ENCODE measurements around the gene MS4A4E.
A peak's percentile ranks its signal among the peaks of the same experiment; 100 is the strongest.
"Not testable (repeated sequence)": the region's sequence is repeated elsewhere in the genome, so short reads cannot be mapped to it uniquely, and the experiment has no call there.

MS4A4E gene

GRCh38 chr11:60221181-60221580 is 21.8 kb downstream of the MS4A4E start:
- DNase-seq (ENCODE audit: low spot score), result no peak

- no peak for DNase-seq (ENCODE audit: low spot score)
Measured at GRCh38 chr11:60214386-60214785, 28.6 kb downstream of the MS4A4E start.

- DNase-seq (ENCODE audit: low spot score), result no peak
Measured at GRCh38 chr11:60211206-60211605, 31.7 kb downstream of the MS4A4E start.

DNA sequence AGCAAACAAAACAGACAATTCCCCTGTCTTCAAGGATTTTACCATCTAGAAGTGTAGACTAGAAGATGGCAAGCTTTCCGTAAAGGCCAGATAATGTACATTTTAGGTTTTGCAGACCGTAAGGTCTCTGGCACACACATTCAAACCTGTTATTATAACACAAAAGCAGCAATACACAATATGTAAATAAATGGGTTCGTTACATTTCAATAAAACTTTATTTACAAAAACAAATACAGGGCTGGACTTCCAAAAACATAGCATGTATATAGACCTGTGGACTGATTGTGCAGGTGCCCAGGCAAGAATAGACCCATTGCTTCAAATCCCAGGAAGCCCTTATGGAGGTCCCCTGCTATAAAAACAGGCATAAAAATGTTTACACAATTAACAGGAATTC is 33.0 kb downstream of the MS4A4E start:
- DNase-seq (ENCODE audit: low spot score), result no peak

DNA sequence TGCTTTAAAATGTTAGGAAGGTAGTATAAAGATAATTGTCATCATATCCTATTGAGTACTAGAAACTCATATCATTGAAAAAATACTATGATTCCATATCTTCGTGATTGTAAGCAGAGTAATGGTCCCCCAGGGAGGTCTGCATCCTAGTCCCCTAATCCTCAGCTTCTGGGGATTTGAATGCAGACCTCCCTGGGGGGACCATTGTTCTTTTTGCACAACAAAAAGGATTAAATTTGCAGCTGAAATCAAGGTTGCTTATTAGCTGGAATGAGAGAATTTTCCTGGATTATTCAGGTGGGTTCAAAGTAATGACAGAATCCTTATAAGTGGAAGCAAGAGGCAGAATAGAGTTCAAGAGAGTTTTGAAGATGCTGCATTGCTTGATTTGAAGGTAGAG is 34.0 kb downstream of the MS4A4E start:
- DNase-seq (ENCODE audit: low spot score), result no peak

- no peak for DNase-seq (ENCODE audit: low spot score)
Measured at GRCh38 chr11:60208146-60208895, 34.6 kb downstream of the MS4A4E start.

DNA sequence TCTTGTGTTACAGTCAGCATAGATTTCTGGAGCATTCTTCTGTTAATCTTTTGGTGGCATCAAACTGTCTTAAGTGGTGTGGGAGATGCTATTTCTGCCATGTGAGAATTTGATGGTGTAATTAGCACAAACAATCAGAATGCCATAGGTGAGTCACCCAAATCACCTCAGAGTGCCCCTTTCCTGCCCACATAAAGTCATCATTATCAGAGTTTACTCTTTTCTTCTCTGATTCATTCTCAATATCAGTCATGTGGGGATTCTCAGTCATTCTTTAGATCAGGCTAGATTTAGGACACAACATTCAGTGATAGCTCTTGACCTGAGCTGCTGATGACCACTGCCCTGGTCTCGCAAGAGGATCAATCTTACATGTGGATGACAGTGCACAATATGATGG is 36.3 kb downstream of the MS4A4E start:
- no peak for DNase-seq (ENCODE audit: low spot score)

DNA sequence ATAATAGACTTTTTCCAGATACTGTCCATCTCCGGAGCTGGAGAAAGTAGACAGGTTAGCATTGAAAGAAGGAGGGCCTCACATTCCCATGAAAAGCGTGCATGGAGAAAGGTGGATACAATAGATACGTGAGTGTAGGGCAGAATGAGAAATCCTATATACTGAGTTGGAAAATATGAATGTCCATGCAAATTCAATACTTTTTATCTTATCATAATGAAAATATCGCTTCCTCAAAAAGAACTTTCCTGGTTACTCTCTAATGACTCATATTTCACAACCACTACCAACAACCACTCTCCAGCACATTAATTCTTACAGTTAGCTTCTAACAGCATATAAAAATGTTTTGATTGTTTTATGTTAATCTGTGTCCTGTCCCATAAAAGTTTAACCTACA is 38.0 kb downstream of the MS4A4E start:
- DNase-seq (ENCODE audit: low spot score), result no peak

DNA sequence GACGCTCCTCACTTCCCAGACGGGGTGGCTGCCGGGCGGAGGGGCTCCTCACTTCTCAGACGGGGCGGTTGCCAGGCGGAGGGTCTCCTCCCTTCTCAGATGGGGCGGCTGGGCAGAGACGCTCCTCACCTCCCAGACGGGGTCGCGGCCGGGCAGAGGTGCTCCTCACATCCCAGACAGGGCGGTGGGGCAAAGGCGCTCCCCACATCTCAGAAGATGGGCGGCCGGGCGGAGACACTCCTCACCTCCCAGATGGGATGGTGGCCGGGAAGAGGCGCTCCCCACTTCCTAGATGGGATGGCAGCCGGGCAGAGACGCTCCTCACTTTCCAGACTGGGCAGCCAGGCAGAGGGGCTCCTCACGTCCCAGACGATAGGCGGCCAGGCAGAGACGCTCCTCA is 41.6 kb downstream of the MS4A4E start:
- not testable (repeated sequence) for DNase-seq (ENCODE audit: low spot score)

GRCh38 chr11:60197442-60197841 is 45.5 kb downstream of the MS4A4E start:
- no peak for DNase-seq (ENCODE audit: low spot score)

GRCh38 chr11:60195923-60196368 is 47.0 kb downstream of the MS4A4E start:
- no peak for DNase-seq (ENCODE audit: low spot score)

DNA sequence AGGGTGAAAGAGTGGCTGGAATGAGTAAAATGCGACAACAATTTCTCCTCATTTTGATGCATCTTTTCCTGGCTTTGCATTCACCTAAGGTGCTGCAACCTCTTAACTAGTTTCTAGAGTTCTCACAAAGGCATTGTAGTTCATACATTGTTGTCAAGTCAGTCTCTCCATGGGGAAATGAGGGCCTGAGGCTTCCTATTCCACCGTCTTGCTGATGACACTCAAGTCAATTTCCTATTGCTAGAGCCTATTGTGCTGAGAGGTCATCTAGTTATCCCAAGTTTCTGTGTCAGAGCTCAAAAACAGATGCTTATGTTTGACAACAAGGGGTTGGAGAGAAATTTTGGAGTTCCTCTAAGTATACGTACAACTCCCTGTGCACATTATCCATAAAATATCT is 48.4 kb downstream of the MS4A4E start:
- no peak for DNase-seq (ENCODE audit: low spot score)

DNA sequence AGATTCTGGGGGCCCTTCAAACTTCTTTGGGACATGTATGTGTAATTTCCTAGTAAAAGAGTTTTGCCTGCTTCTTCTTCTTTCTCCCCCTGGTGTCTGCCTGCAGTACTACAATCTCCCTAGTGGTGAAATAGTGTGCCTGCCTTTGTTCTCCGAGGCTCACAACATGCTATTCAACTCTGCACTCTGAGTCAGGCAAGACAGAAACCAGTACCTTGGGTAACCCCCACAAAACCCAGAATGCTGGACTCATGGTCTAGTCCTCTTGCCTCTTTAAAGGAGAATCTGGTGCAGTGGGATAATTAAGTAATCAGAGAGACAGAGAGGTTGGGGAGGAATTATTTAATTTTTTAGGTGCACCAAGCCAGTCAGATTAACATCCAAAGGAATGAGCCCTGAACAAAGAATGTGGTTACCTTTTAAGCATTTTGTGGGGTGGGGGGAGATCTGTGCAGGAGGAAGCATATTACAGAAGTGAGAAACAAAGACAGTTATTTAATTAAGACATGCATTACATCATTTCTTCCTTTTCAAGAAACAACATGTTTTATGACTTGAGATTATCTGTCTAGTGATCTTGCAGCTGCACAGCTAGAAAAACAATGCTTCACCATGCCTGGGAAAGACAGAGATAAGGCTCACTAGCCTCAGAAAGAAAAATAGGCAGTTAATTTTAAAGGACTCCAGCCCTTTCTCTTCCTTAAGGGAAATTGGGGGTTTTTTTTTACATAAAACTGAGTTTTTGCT is 49.1 kb downstream of the MS4A4E start:
- no peak for DNase-seq (ENCODE audit: low spot score)

GRCh38 chr11:60192564-60192963 is 50.4 kb downstream of the MS4A4E start:
- DNase-seq (ENCODE audit: low spot score), result not testable (repeated sequence)

- DNase-seq (ENCODE audit: low spot score), result not testable (repeated sequence)
Measured at GRCh38 chr11:60188481-60188880, 54.5 kb downstream of the MS4A4E start.

DNA sequence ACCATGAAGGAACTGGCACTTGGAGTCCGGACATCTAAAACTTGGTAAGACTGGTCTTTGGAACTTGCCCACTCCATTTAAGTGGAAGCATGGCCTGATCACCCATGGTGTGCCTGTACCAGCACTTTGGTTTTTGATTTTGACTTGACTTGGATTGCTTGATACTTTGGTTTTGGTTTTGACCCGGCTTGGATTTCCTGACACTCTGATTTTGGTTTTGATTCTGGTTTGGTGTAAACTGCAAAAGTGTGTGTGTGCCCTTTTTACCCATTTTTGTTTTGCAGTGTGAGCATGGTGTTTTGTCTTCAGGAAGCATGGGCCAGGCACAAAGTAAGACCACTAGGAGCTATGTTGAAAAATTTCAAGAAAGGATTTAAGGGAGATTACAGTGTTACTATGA is 56.8 kb downstream of the MS4A4E start:
- DNase-seq (ENCODE audit: low spot score), result not testable (repeated sequence)

DNA sequence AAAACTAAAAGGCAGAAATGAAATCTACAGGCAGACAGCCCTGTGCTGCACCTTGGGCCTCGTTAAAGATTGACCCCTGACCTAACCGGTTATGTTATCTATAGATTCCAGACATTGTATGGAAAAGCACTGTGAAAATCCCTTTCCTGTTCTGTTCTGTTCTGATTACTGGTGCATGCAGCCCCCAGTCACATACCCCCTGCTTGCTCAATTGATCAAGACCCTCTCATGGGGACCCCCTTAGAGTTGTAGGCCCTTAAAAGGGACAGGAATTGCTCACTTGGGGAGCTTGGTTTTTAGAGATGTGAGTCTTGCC is 57.5 kb downstream of the MS4A4E start:
- DNase-seq (ENCODE audit: low spot score), result not testable (repeated sequence)

- DNase-seq (ENCODE audit: low spot score), result peak; percentile 36
Measured at GRCh38 chr11:60184824-60185511, 58.0 kb downstream of the MS4A4E start.

DNA sequence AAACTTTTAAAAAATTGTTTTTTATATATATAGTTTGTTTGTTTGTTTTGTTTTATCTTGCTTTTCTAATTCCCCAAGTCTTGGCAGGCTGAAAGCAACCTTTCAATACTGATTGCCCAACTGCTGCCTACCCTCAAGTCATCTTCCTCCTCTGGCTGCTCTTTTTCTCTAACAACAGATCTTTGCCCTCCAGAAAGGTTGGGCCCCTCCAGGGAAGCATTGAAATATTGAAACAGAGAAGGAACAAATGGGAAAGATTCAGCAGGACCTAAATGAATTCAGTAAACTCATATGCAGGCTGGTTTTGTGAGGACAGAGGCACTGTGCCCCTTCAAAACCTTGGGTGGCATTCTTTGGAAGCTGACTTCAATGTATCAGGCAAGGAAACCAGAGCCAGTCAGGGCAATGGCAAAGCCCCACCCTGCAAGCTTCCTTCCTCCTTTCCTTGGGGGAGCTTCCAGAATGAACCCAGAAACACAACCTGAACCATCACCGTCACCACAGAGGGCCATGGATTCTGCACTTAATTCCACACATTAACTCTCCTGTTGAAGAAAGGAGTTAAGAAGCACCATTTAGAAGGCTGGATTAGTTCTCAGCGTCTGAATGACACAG is 59.2 kb downstream of the MS4A4E start:
- DNase-seq (ENCODE audit: low spot score), result no peak

DNA sequence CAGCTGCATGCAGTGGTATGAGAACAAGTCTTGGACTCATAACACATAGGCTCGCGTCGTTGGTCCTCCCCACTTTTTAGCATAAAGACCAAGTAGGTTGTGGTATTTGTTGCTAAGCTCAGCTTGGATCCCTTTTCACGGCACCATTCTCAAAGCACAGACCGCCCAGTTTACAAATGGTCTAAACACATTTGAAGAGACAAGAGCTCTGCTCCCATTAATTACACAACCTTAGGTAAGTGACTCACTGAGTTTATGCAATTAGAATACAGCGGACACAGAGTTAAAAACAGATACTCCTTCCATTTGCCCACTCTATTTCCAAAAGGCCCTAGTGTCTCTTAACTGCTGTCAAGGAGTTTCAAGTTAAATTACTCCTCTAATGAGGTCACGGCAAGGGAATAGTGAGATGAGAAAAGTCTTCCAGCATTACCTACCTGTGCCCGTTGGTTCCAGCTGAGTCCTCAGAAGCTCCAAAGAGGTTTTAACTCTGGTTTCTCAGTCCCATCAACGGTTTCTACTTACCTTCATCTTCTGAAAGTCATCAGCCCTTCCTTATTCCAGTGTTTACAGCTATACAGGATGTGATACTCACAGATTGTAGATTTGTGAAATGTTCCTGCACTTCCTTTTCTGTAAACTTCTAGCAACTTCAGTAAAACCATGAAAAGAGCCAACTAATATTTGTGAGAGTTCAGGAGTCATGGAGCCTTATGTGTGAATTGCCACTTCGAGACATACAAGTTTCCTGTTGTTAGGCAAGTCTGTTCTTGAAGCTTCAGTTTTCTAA is 60.2 kb downstream of the MS4A4E start, which contains the start of gene MS4A6A:
Gene MS4A6A, minus strand, starts transcription at position 543 of the 790 bp plus-strand sequence. CDS start 1,356 bp downstream, outside the sequence.
- DNase-seq (ENCODE audit: low spot score), result no peak

- no peak for DNase-seq (ENCODE audit: low spot score)
Measured at GRCh38 chr11:60175860-60176275, 67.1 kb downstream of the MS4A4E start.

GRCh38 chr11:60172011-60172410 is 70.9 kb downstream of the MS4A4E start:
- DNase-seq (ENCODE audit: low spot score), result no peak
